Stimulated activated CD4-positive, alpha-beta T cell treated with anti-CD3 and anti-CD28 coated beads, Interleukin-2, amount 100 ng/mL, for 4 hours (primary cell): ENCODE measurements around the gene TCF4.

Experiments
- DNase-seq: peaks from one replicate; pipeline ENCODE4 v3.0.0-alpha.2; 2020; ENCODE audit warnings: low read depth

TCF4 gene

DNA sequence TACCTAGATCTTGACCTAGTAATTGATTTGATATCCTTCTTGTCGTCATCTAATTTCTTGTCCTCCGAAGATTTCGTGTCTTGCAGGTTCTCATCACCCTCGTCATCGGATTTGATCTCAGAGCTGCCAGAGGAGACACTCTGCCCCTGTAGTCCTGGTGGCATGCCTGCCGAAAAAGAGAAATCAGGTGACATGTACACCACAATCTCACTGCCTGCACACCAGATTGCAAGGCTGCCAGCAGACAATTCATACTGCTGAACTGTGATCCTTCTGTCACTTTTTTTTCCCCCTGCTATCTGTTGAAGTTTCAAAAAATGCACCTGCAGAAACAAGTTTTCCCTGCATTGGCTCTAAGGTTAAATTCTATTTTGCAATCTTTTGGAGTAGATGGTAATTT lies 355.5 kb downstream of the TCF4 start:
- no peak for DNase-seq

DNA sequence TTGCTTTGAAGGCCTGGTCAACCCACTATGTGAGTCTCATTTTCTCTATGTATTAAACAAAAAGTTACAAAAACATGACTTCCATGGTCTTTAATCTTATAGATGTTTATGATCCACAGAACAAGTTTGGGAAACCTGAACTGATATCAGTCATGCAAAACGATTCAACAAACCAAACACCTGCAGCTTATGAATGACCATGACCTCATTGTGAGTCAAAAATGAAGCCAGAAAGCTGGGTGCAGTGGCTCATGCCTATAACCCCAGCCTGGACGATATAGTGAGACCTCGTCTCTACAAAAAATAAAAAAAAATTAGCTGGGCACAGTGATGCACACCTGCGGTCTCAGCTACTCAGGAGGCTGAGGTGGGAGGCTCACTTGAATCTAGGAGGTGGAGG lies 358.3 kb downstream of the TCF4 start:
- DNase-seq, result no peak

DNA sequence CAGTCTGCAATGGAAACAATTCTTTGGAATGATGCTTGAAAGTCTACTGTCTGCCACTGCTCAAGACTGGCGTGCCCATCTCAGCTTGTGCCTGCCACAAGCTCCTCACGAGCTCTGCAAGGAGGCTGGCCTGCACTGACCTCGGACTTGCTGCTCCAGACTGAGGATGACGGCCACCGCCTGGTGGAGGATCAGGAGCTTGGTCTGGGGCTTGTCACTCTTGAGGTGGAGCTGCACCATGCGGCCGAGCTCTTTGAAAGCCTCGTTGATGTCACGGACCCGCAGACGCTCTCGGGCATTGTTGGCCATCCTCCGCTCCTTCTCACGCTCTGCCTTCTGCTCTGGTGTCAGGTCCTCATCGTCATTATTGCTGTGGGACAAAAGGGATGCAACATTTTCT lies 359.3 kb downstream of the TCF4 start:
- DNase-seq, result no peak

DNA sequence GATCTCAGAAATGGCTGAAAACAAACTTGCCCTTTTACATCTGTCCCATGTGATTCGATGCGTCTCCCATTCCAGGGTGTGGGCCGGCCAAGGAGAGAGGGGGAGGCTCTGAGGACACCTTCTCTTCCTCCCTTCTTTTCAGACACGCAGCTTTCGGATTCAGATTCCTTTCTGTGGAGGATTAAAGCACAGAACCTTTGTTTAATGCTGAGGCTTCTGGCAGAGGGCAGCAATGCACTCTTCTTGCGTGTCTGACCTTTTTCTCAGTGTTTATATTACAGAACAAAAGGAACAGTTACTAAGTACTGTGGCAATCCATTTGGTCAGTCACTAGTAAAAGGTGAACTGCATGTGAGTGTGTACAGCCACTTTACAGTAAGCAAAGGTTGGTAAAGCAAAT lies 359.8 kb downstream of the TCF4 start:
- DNase-seq, result no peak

DNA sequence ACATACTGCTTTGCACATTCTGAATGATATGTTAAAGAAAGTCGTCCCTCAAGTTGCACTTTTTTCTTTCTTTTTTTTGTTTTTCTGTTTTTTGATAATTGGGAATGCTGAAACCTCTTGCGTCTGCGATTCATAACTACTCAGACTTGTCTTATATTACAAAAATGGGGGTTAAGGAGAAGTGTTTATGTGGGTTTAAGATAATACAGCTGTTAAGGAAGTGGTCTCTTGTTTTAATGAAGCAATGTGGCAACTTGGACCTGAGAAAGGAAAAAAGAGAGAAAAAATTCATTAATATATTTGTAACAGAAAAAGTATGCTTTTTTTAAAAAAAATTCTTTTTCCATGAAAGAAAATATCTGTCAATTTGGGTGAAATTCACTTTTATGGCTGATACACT lies 360.2 kb downstream of the TCF4 start:
- DNase-seq, result no peak

DNA sequence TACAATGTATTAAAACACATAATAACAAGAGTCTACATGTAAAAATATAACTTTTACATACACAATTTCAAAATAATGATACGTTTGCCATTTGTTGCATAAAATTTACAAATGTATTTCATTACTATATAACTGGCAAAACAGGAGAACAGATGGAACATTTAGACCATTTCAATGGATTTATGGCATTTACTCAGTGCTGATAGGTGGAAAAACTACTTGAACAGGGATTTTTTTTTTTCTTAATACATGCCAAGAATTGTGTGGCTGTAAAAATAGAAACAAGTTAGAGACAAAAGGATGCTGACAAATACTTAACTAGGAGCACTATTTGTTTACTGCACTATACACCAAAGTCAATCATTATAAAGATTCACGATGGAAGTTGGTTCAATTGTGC lies 361.9 kb downstream of the TCF4 start:
- no peak for DNase-seq

DNA sequence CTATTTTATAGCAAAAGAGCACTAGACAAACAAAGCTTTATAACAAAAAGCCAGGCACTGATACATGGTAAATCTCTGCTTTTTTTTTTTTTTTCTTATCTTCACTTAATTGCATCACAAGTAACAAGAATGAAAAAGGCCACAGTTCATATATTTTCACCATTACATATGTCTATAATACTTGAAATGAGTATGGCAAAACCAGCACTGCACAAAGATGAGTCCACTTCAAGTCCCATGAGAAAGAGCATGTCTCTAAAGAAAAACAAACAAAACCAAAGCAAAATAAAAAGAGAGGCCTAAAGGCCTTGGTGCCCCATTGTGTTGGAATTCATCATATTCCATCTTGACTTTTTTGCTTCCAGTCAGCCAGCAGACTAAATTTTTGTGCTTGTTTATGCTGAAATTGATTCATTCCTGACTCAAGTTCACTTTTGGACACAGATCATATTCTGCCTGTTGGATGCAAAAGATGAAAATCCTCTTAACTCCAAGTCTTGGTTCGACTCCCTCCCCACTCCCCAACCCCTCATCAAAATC lies 363.8 kb downstream of the TCF4 start:
- DNase-seq, result no peak

DNA sequence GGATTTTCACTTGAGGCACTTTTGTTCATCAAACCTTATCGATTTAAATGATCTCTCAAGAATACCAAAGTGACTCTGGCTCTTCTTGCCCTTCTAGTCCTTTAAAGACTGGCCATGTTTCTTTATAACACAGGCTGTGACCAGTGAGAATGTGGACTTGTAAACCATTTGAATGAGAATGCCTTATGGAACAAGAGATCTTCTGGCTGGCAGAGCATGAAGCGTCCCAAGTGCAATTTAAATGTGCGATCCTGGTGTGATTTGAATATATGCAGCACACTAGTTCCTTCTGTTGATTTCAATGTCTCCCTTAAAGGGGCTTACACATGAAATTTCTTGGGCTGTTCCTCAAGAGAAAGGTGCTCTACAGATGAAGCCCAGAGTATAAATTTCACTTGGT lies 366.4 kb downstream of the TCF4 start:
- DNase-seq, result no peak

DNA sequence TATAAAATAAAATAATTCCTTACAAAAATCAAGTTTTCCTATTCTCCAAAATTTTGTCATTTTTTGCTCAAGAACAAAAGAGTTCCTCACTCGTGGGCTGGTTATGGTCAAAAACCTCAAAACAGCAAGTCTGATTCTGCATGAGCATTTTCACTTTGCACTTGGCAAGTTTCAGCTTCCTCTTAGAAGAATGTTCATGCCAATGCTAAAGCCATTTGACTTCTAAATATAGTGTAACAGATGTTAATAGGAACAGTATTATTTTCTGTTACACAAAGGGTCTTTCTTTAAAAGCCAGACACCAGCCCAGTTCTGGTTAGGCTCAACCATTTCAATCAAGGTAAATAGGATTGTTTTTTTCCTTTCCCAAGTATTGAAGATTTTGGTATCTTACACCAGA lies 367.5 kb downstream of the TCF4 start:
- DNase-seq, result no peak

DNA sequence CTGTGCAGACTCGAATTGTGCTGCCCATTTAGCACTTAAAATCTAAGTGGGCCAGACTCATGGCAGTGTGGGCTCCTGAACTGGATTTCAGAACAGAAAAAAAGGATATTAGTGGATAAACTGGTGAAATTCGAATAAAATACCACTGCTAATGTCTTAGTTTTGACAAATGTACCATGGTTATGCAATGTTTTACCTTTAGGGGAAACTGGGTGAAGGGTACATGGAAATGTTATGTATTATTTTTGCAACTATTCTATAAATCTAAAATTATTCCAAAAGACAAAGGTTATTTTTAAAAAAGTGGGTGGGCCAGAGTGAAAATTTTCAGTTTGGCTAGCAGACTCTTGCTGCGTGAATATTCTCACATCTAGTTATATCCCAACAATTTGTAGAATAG lies 368.2 kb downstream of the TCF4 start:
- no peak for DNase-seq

DNA sequence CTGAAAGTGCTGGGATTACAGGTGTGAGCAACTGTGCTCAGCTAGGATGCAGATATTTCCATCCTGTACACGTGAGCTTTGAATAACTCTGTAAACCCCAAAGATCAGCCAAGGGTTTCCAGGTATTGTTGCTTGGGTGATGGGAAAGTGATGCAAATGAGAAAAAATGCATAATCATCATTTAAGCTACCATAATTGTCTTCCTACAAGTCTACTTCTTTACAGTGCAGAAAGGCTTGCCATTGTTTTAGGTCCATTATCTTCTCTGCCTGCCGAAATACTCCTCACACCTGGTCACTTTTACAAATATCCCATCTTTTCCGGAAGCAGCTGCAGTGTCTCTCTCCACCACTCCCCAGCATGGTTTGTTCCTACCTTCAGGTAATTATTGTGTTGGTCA lies 368.9 kb downstream of the TCF4 start:
- DNase-seq, result no peak

DNA sequence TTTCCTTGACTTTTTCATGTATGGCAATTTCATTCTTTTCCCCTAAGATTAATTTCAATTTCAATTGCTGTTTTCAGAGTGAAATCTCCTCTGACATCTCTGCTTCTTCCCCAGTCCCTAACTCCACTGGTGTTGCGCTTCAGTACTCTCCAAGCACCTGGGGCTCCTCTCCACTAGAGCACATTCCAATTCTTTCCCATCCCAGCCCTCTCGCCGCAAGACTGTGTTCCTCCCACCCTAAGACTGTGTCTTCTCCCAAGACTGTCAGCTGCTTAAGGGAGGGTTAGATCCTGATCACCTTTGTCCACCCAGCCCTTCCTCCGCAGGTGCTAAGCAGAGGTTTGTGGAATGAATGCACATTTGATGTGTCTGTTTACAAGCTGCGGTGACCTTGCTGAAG lies 373.0 kb downstream of the TCF4 start:
- DNase-seq, result no peak

DNA sequence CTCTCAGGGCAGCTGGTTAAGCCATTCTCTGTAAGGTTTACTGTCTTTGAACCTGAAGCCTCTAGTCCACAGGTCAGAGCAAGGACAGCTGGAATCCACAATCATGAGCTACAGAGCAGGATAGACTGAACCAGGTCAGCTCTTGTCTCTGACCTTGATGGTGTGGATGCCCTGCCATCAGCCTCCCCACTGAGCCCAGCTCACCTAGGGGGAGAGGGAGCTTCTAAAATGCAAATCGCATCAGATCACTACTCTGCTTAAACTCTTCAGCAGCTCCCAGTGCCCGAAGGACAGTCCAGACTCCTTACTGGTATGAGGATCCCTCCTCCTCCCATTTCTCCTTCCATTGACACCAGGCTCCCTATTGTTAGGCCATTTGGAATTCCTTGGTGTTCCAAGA lies 373.5 kb downstream of the TCF4 start:
- DNase-seq, result no peak

DNA sequence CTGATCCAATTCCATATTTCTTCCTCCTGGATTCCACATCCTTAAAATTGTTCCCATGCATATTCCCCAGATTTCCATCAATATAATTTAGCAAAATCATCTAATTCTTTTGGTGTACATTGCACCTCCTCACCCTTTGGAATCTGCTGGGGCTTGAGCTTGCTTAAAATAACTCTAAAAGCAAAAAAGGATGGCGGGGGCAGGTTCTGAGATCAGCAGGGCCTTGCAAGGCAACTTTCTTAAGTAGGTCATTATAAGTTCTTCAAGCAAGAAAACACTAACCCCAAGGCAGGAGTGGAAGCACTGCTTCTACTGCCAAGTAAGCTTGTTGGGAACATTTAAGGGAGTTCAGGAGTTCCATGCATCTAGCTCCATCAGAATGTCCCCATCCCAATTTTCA lies 374.4 kb downstream of the TCF4 start:
- no peak for DNase-seq

DNA sequence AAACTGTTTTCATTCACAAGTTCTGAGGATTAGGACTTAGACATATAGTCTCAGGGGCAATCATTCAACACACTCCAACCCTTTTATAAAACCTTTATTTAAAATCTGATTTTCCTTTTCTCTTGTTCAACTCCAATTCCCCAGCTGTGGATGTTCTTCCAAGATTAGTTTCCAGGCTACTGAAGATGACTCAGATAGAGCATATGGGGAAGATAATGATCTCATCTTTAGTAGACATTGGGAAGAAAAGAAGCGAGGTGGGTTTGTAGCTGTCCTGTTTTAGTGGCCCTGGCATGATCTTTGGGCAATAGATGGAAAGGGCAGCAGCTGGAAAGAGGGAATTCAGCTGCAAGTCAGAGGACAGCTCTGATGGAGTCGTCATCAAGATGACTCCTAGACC lies 381.1 kb downstream of the TCF4 start:
- DNase-seq, result no peak

DNA sequence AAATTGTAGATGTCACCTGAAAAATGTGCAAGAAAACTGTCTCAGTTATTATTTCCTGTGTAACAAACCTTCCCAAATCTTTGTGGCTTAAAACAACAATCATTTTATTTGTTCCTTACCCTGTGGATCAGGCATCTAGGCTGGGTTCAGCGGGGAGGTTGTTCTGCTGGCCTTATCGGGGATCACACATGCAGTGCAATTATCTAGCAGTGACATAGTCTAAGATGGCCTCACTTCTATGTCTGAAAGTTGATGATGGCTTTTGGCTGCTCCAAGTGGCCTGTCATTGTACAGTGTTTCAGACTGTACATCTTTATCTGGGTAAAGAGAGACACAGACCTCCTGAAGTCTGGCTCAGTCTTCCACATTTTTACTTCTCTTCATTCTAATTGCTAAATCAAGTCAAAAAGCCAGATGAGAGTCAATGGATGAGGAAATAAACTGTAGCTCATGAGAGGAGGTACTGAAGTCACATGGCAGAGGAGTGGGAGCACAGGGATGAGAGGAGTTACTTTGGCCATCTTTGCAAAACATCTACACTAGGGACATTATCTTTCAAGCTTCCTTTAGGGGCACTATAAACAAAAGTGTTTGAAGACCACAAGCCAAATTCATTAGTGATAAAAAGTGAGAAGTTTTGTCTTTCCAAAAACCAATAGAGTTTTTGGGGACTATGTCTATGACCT lies 385.6 kb downstream of the TCF4 start:
- DNase-seq, result no peak

DNA sequence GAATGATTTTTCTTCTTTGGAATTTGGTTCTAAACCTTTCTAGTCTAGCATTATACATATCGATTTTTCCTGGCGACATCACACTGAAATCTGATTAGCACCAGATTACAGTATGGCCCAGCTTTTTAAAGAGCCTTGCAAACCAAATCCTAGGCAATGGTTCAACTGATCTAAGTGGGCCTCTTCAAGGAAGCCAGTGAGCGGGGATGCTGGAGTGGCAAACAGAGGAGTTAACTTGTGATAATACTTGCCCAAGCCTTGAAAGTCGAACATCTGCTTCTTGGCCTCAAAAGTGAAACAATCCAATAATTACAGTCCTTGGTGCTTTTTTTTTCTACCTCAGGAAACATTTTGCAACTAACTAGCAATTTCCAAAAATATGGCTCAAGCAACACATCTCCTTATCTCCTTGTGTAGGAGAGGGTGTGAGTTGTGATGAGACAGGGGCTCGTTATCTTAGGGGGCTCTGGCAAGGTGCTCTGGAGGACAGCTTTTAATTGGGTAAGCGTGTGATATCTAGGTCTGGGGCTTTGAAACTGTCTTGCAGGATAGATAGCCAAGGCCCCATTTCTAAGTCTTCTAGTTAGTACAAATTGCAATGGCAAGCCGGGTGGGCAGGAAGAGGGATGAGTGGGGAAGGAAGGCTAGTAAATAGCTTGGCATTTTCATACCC lies 388.6 kb downstream of the TCF4 start:
- DNase-seq, result no peak

DNA sequence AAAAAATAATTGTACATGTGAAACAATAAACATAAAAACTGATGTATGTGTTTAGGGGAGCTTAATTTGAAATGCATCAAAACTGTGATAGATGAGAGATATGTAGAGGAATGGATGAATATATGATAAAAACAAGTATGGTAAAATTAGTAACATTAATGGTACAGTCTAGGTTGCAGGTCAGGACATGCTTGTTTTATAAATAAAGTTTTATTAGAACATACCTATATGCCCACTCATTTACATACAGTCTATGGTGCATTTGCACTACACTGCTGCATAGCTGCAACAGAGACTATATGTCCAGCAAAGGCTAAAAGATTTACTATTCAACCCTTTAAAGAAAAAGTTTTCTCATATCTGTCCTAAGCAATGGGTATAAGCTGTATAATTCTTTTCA lies 392.1 kb downstream of the TCF4 start:
- DNase-seq, result no peak

DNA sequence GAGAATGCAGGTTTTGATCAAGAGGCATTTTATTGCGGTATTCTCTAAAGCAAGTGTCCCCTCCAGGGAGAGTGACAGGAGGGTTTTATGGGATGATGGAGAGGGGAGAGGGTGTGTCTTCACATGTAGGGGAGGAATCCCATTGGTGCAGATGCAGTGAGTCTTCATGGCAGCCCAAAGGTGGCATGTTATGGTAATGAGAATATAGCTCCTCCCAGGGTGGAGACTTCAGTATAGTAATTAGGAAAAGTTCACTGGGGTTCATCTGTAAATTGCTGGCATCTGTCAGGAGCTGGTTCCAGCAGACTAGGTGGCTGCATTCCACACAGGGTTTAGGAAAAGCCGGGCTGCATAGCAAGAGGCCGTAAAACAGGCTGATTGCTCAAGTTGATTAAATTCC lies 398.0 kb downstream of the TCF4 start:
- DNase-seq, result no peak

DNA sequence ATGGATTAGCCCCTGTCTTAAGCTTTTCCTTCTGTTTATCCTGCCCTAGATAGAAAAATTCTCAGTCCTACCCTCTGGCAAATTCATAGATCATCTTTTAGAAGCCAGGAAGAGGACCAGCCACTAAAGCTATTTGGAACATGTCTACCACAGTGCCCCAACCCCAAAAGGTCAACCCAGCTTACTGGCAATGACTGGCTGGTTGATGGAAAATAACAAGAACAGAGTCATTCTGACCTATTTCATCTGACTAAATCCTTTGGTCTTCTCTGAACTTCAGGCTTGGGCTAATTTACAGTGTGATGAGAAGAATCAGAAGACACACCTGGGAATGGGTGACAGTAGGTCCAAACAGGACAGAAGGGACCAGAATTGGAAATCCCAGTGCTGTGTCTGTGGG lies 401.4 kb downstream of the TCF4 start:
- no peak for DNase-seq

DNA sequence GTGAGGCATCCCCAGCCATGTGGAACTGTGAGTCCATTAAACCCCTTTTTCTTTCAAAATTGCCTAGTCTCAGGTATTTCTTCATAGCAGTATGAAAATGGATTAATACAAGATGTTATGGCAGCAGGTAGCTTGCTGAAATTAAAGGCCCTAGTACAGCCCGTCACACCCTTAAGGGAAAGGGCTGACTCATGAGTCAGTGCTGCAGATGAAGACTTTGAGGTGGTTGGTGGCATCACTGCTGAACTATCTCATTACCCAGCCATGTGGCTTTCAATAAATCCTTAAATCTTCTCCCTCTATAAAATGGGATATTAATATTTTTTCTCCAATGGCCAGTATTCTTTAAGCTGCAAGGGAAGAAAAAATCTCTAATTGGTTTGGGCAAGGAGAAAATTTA lies 402.6 kb downstream of the TCF4 start:
- DNase-seq, result no peak

DNA sequence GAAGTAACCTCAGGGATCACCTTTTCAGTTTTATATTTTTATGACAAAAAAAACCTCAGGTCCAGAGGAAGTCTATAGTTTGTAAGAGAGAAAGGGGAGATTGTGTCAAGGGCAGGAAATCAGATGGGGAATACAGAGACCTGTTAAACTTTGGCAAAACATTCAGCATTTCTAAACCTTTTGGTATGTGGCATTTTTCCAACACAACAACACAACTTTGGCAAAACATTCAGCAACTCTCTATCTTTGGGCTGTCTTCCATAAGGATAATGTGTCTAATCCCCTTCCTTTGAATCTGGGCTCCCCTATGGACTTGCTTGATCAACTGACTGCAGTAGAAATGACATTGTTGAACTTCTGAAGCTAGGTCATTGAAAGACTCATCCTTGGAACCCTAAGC lies 408.2 kb downstream of the TCF4 start:
- no peak for DNase-seq

DNA sequence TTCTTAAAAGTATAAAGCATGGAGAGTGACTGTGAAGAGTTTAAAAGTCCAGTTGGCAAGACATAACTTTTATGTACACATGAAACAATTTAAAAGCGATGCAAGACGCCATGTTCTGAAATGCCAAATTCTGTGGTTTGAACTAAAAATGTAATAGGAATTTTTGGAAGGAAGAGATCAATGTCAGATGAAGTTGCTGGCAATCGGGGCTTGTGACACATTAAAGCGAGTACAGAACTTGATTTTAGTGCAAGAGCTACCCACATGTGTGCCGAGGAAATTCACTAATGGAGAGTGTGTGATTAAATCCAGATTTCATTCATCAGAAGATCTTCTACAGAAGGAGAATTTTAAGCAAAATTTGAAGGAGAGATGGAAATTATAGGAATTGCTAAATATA lies 408.6 kb downstream of the TCF4 start:
- DNase-seq, result no peak

DNA sequence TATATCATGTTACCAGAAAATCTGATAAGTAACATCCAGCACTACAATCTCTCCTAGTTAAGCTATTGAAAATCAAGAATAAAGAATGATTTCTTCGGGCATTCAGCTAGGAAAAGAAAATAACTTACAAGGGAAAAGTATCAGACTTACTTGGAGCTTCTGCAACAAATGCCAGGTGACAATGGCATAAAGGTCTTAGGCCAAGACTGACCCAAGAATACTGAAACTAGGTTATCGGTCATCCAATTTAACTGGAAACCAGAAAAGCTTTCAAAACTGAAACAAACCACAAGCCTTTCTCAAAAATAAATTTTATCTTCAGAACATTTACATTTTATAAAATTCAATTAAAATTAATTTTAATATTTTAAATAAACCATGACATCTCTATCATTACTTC lies 414.7 kb downstream of the TCF4 start:
- DNase-seq, result no peak
